CD14-positive monocyte (primary cell): ENCODE measurements around the gene ITGAV. TPM values are rescaled to one million over a fixed set of nuclear protein-coding genes. Genes with fewer than 3 reads are reported as not detected.

Source experiments
- DNase-seq, 3 donors: peaks; one replicate each; pipeline ENCODE4 v3.0.0-alpha.2; 2011 to 2022
- H2AFZ ChIP-seq: 2 replicates; pipeline ENCODE4 v1.6.0; 2012; ENCODE audit warnings: mild to moderate bottlenecking, low read depth, low read length, inconsistent platforms; ENCODE audit not compliant: insufficient read depth, poor library complexity, severe bottlenecking
- H3K27ac ChIP-seq, 2 donors: 1 replicate in 1 of 2; 2 replicates in 1 of 2; pipeline ENCODE4 v1.5.1; 2012 to 2013; ENCODE audit warnings: low read length in 2 of 2, control low read depth in 1 of 2, inconsistent platforms in 1 of 2, low read depth in 1 of 2, mild to moderate bottlenecking in 1 of 2
- H3K27me3 ChIP-seq, 2 donors: one replicate each; pipeline versions ENCODE4 v1.6.0 to v1.6.1; 2011 to 2013; ENCODE audit warnings: low read length in 2 of 2; ENCODE audit not compliant: control insufficient read depth in 2 of 2, insufficient read depth in 2 of 2
- H3K36me3 ChIP-seq, 2 donors: replicated peaks in 1 of 2; 1 replicate in 1 of 2; 2 replicates in 1 of 2; pipeline versions ENCODE4 v1.5.1 to v1.6.1; 2012 to 2013; ENCODE audit warnings: low read length in 2 of 2, control low read depth in 1 of 2, inconsistent platforms in 1 of 2, mild to moderate bottlenecking in 1 of 2; ENCODE audit not compliant: insufficient read depth in 2 of 2, control insufficient read depth in 1 of 2
- H3K4me1 ChIP-seq, 2 donors: 1 replicate in 1 of 2; 2 replicates in 1 of 2; pipeline versions ENCODE4 v1.5.1 to v1.6.1; 2012 to 2013; ENCODE audit warnings: low read length in 2 of 2, control low read depth in 1 of 2, inconsistent platforms in 1 of 2, mild to moderate bottlenecking in 1 of 2, moderate library complexity in 1 of 2; ENCODE audit not compliant: insufficient read depth in 2 of 2, control insufficient read depth in 1 of 2
- H3K4me2 ChIP-seq: replicated peaks from 2 replicates; pipeline ENCODE3; 2012; ENCODE audit warnings: low read length, moderate library complexity, mild to moderate bottlenecking; ENCODE audit not compliant: poor library complexity, severe bottlenecking; ENCODE audit errors: extremely low read depth
- H3K4me3 ChIP-seq, 3 experiments: fragments of 200-600 bp in 1 of 3; sonication (generic) in 1 of 3; replicated peaks in 1 of 3; 1 replicate in 2 of 3; 2 replicates in 1 of 3; pipeline ENCODE4 v1.5.1; 2011 to 2013; ENCODE audit warnings: low read length in 3 of 3, mild to moderate bottlenecking in 3 of 3, control low read depth in 2 of 3, low read depth in 2 of 3, inconsistent platforms in 1 of 3, moderate library complexity in 1 of 3
- H3K79me2 ChIP-seq: 2 replicates; pipeline ENCODE4 v1.6.0; 2012; ENCODE audit warnings: mild to moderate bottlenecking, control low read depth, inconsistent platforms, low read length, moderate library complexity; ENCODE audit not compliant: insufficient read depth
- H3K9ac ChIP-seq: 2 replicates; pipeline ENCODE4 v1.6.0; 2017; ENCODE audit warnings: low read length, mild to moderate bottlenecking; ENCODE audit not compliant: insufficient read depth, poor library complexity, severe bottlenecking
- H3K9me3 ChIP-seq, 2 donors: replicated peaks in 1 of 2; 1 replicate in 1 of 2; 2 replicates in 1 of 2; pipeline versions ENCODE4 v1.5.1 to v1.6.1; 2012 to 2013; ENCODE audit warnings: low read length in 2 of 2, control low read depth in 1 of 2; ENCODE audit not compliant: control insufficient read depth in 1 of 2, insufficient read depth in 1 of 2
- H4K20me1 ChIP-seq: 2 replicates; pipeline ENCODE4 v1.6.0; 2012; ENCODE audit warnings: mild to moderate bottlenecking, low read length, control low read depth, moderate library complexity; ENCODE audit not compliant: insufficient read depth
- H3K27ac Mint-ChIP-seq, 7 donors: one replicate each; pipeline ENCODE4 v1.8.0; 2020; ENCODE audit warnings: mild to moderate bottlenecking in 7 of 7, mixed read lengths in 7 of 7, moderate library complexity in 6 of 7, inconsistent platforms in 2 of 7
- H3K27me3 Mint-ChIP-seq, 3 donors: one replicate each; pipeline ENCODE4 v1.8.0; 2021 to 2022; ENCODE audit warnings: low read depth in 3 of 3, mild to moderate bottlenecking in 3 of 3, mixed read lengths in 3 of 3, moderate library complexity in 3 of 3, inconsistent platforms in 1 of 3
- H3K36me3 Mint-ChIP-seq, 2 donors: one replicate each; pipeline ENCODE4 v1.8.0; 2020; ENCODE audit warnings: mixed read lengths in 2 of 2, inconsistent platforms in 1 of 2, mild to moderate bottlenecking in 1 of 2
- H3K4me1 Mint-ChIP-seq: one replicate; pipeline ENCODE4 v1.8.0; 2020; ENCODE audit warnings: mild to moderate bottlenecking, mixed read lengths
- H3K4me3 Mint-ChIP-seq, 2 donors: one replicate each; pipeline ENCODE4 v1.8.0; 2020; ENCODE audit warnings: mild to moderate bottlenecking in 2 of 2, mixed read lengths in 2 of 2, moderate library complexity in 1 of 2
- H3K9me3 Mint-ChIP-seq, 7 donors: one replicate each; pipeline ENCODE4 v1.8.0; 2020 to 2022; ENCODE audit warnings: mixed read lengths in 7 of 7, mild to moderate bottlenecking in 6 of 7, moderate library complexity in 6 of 7, inconsistent platforms in 2 of 7
- CTCF ChIP-seq: fragments of 200-600 bp; IDR thresholded peaks from one replicate; pipeline ENCODE4 v1.8.0; 2022; ENCODE audit warnings: antibody characterized with exemption, mild to moderate bottlenecking
- WGBS: methylation state at CpG from one replicate; pipeline ENCODE4 v1.1.5; 2013; ENCODE audit warnings: missing lambda C conversion rate; ENCODE audit not compliant: insufficient coverage; 5-methylcytosine and 5-hydroxymethylcytosine counted together
- intact Hi-C, 2 donors: fragments of 100-400 bp; cut with micrococcal nuclease; formaldehyde crosslinking; loops; one replicate each; pipeline versions ENCODE4 v1.15.0 to v1.15.1; 2023
- polyA plus RNA-seq, 3 donors: library from polyadenylated mRNA; depleted of rRNA in 1 of 3; unstranded in 2 of 3; stranded (reverse) in 1 of 3; fragments of 300-500 nt in 2 of 3; fragments of >200 nt in 1 of 3; fragmentation: Illumina TruSeq in 2 of 3; gene quantifications; 1 replicate in 2 of 3; 2 replicates in 1 of 3; pipeline ENCODE4 v1.2.3, GENCODE V29; 2012 to 2021

Gene ITGAV
- polyA plus RNA-seq, 3 donors, result 4.9 to 8.2 (median 6.0) TPM

- Mint-ChIP-seq H3K27ac (no peak overlapping the region), H3K36me3 (no peaks in the 10 kb centered on the region), H3K27me3 (peaks cover 16 to 35% (median 28%) of the 10 kb centered on the region in 3 donors), H3K4me1 (peaks cover 16% of the 10 kb centered on the region), H3K9me3 (peaks cover 0 to 3% (median 0%) of the 10 kb centered on the region in 7 donors), H3K4me3 (no peak overlapping the region)
- Histone ChIP-seq H2AFZ (no peak overlapping the region), H3K9me3 (no peaks in the 10 kb centered on the region), H3K79me2 (no peaks in the 10 kb centered on the region), H3K4me2 (no peak overlapping the region), H3K27ac (no peak overlapping the region), H3K27me3 (peaks cover 19 to 22% of the 10 kb centered on the region in 2 donors), H3K4me1 (peaks cover 16 to 17% of the 10 kb centered on the region in 2 donors), H4K20me1 (no peaks in the 10 kb centered on the region), H3K36me3 (no peaks in the 10 kb centered on the region), H3K9ac (no peak overlapping the region), H3K4me3 (no peak overlapping the region)
- WGBS, result 83% methylated on average over 4 of the region's 4 CpGs
- no peak for TF ChIP-seq CTCF
- DNase-seq, result no peak
- intact Hi-C loops, result no loop called here
These were observed 106.9 kb downstream of the ITGAV start for GRCh38 chr2:186696804-186697203.

GRCh38 chr2:186697536-186697935 lies 107.7 kb downstream of the ITGAV start:
- Histone ChIP-seq H3K9ac (no peak overlapping the region), H2AFZ (no peak overlapping the region), H3K4me2 (no peak overlapping the region), H3K79me2 (no peaks in the 10 kb centered on the region), H3K36me3 (no peaks in the 10 kb centered on the region), H3K9me3 (no peaks in the 10 kb centered on the region), H3K4me1 (peaks cover 16 to 17% of the 10 kb centered on the region in 2 donors), H4K20me1 (no peaks in the 10 kb centered on the region), H3K27ac (no peak overlapping the region), H3K27me3 (peaks cover 19 to 22% of the 10 kb centered on the region in 2 donors), H3K4me3 (no peak overlapping the region)
- no peak for TF ChIP-seq CTCF
- Mint-ChIP-seq H3K27ac (no peak overlapping the region), H3K4me1 (peaks cover 16% of the 10 kb centered on the region), H3K9me3 (peaks cover 0 to 3% (median 0%) of the 10 kb centered on the region in 7 donors), H3K36me3 (no peaks in the 10 kb centered on the region), H3K27me3 (peaks cover 16 to 34% (median 27%) of the 10 kb centered on the region in 3 donors), H3K4me3 (no peak overlapping the region)
- no CpG with 5 or more reads among the region's 1 CpG for WGBS
- DNase-seq, result no peak
- intact Hi-C loops, result no loop called here
